IMR-90 (cell line): Measurements from ENCODE around the gene COA1. TPM values are rescaled to one million over a fixed set of nuclear protein-coding genes. Genes with fewer than 3 reads are reported as not detected.

Experiments
- ATAC-seq: fragments of 200-7000 bp; cut with Tn5 transposase; 2 replicates; pipeline ENCODE4 v1.9.1; 2020; ENCODE audit warnings: low read depth, mild to moderate bottlenecking, moderate library complexity
- BruUV-seq: library from RNA; stranded (reverse); fragments of 400-500 nt; replicated peaks from 2 replicates; lab custom pipeline; 2021; lab: Mats Ljungman, UMichigan
- CTCF ChIA-PET: fragments of 300-600 bp; formaldehyde crosslinking; extraction: SDS; loops from one replicate; lab custom pipeline; 2021; ENCODE audit warnings: antibody characterized with exemption; lab: Yijun Ruan, JAX
- POLR2A ChIA-PET: fragments of 300-600 bp; sonication (Branson Sonifier 250); formaldehyde crosslinking; loops from one replicate; lab custom pipeline; 2022; ENCODE audit warnings: antibody characterized with exemption; ENCODE audit not compliant: unreplicated experiment; lab: Charles Lee
- DNase-seq: peaks from one replicate; pipeline ENCODE4 v3.0.0; 2013
- H2AFZ ChIP-seq: replicated peaks from 2 replicates; pipeline ENCODE3; 2013; ENCODE audit warnings: low read length, mild to moderate bottlenecking; ENCODE audit not compliant: poor library complexity
- H2AK5ac ChIP-seq: 2 replicates; pipeline ENCODE4 v1.6.1; 2013; ENCODE audit warnings: low read depth, low read length, inconsistent platforms
- H2AK9ac ChIP-seq: replicated peaks from 2 replicates; pipeline ENCODE3; 2013; ENCODE audit warnings: mild to moderate bottlenecking, low read depth, low read length, moderate library complexity; ENCODE audit not compliant: poor library complexity
- H2BK120ac ChIP-seq: 2 replicates; pipeline ENCODE4 v1.6.1; 2013; ENCODE audit warnings: low read depth, low read length, inconsistent platforms
- H2BK15ac ChIP-seq: 3 replicates; pipeline ENCODE4 v1.6.1; 2013; ENCODE audit warnings: low read depth, low read length, inconsistent platforms
- H2BK20ac ChIP-seq: 2 replicates; pipeline ENCODE4 v1.6.1; 2013; ENCODE audit warnings: low read depth, mild to moderate bottlenecking, inconsistent platforms, low read length, moderate library complexity
- H2BK5ac ChIP-seq: 2 replicates; pipeline ENCODE4 v1.6.1; 2013; ENCODE audit warnings: mild to moderate bottlenecking, low read depth, low read length, inconsistent platforms; ENCODE audit not compliant: poor library complexity, severe bottlenecking
- H3K14ac ChIP-seq: replicated peaks from 2 replicates; pipeline ENCODE4 v1.6.1; 2013; ENCODE audit warnings: low read depth, low read length, inconsistent platforms
- H3K18ac ChIP-seq: 2 replicates; pipeline ENCODE4 v1.6.1; 2013; ENCODE audit warnings: low read depth, low read length, control low read depth
- H3K23ac ChIP-seq: 2 replicates; pipeline ENCODE4 v1.6.1; 2013; ENCODE audit warnings: low read depth, low read length, inconsistent platforms
- H3K27ac ChIP-seq: 2 replicates; pipeline ENCODE4 v1.5.1; 2013; ENCODE audit warnings: mild to moderate bottlenecking, control low read depth, low read length; ENCODE audit not compliant: insufficient read depth
- H3K27me3 ChIP-seq: 2 replicates; pipeline ENCODE4 v1.6.1; 2013; ENCODE audit warnings: low read length; ENCODE audit not compliant: control insufficient read depth, insufficient read depth
- H3K36me3 ChIP-seq: 2 replicates; pipeline ENCODE4 v1.6.1; 2013; ENCODE audit warnings: low read length, mixed read lengths; ENCODE audit not compliant: control insufficient read depth, insufficient read depth
- H3K4ac ChIP-seq: 2 replicates; pipeline ENCODE4 v1.6.1; 2013; ENCODE audit warnings: low read depth, low read length, inconsistent platforms
- H3K4me1 ChIP-seq: 2 replicates; pipeline ENCODE4 v1.6.1; 2013; ENCODE audit warnings: low read length, mixed read lengths; ENCODE audit not compliant: control insufficient read depth, insufficient read depth
- H3K4me2 ChIP-seq: 2 replicates; pipeline ENCODE4 v1.6.1; 2013; ENCODE audit warnings: low read depth, mild to moderate bottlenecking, control low read depth, low read length, moderate library complexity
- H3K4me3 ChIP-seq: 2 replicates; pipeline ENCODE4 v1.5.1; 2013; ENCODE audit warnings: low read depth, mild to moderate bottlenecking, control low read depth, low read length, moderate library complexity; ENCODE audit not compliant: insufficient read depth
- H3K56ac ChIP-seq: 2 replicates; pipeline ENCODE4 v1.6.1; 2013; ENCODE audit warnings: low read length, inconsistent platforms; ENCODE audit not compliant: insufficient read depth; ENCODE audit errors: extremely low read depth
- H3K79me1 ChIP-seq, 2 experiments: 2 replicates each; pipeline ENCODE4 v1.6.1; 2013; ENCODE audit warnings: low read length in 2 of 2, inconsistent platforms in 1 of 2, low read depth in 1 of 2
- H3K9ac ChIP-seq: 2 replicates; pipeline ENCODE4 v1.6.1; 2013; ENCODE audit warnings: low read depth, low read length, control low read depth
- H3K9me1 ChIP-seq: 2 replicates; pipeline ENCODE4 v1.6.1; 2013; ENCODE audit warnings: low read length, inconsistent platforms; ENCODE audit not compliant: insufficient read depth
- H3K9me3 ChIP-seq: 2 replicates; pipeline ENCODE4 v1.6.1; 2013; ENCODE audit warnings: low read length; ENCODE audit not compliant: control insufficient read depth, insufficient read depth
- H4K20me1 ChIP-seq: 2 replicates; pipeline ENCODE4 v1.6.1; 2013; ENCODE audit warnings: low read length, inconsistent platforms; ENCODE audit not compliant: insufficient read depth
- H4K5ac ChIP-seq: 2 replicates; pipeline ENCODE4 v1.6.1; 2013; ENCODE audit warnings: mild to moderate bottlenecking, low read depth, low read length, control low read depth
- H4K8ac ChIP-seq, 2 experiments: 2 replicates each; pipeline ENCODE4 v1.6.1; 2013; ENCODE audit warnings: low read depth in 2 of 2, low read length in 2 of 2, control low read depth in 1 of 2, inconsistent platforms in 1 of 2
- H4K91ac ChIP-seq: 2 replicates; pipeline ENCODE4 v1.6.1; 2013; ENCODE audit warnings: low read depth, low read length, inconsistent platforms; ENCODE audit not compliant: insufficient read depth
- BHLHE40 ChIP-seq: fragments of 150-350 bp; IDR thresholded peaks from 2 replicates; pipeline ENCODE4 v1.6.1; 2016; ENCODE audit warnings: mild to moderate bottlenecking, low read depth, low read length
- CEBPB ChIP-seq: IDR thresholded peaks from 2 replicates; pipeline ENCODE4 v1.6.1; 2012; ENCODE audit warnings: low read depth, low read length, improper control_type of control experiment
- CHD1 ChIP-seq: IDR thresholded peaks from 2 replicates; pipeline ENCODE4 v1.6.1; 2012; ENCODE audit warnings: low read depth, low read length, improper control_type of control experiment
- ELK1 ChIP-seq: fragments of 150-350 bp; IDR thresholded peaks from 2 replicates; pipeline ENCODE4 v1.6.1; 2016; ENCODE audit warnings: low read depth, mild to moderate bottlenecking, low read length, moderate library complexity, borderline replicate concordance
- FOS ChIP-seq: fragments of 150-350 bp; IDR thresholded peaks from 2 replicates; pipeline ENCODE4 v1.6.1; 2016; ENCODE audit warnings: low read depth, low read length
- MAFK ChIP-seq: IDR thresholded peaks from 2 replicates; pipeline ENCODE4 v1.6.1; 2012; ENCODE audit warnings: low read depth, low read length, improper control_type of control experiment
- MAZ ChIP-seq: IDR thresholded peaks from 2 replicates; pipeline ENCODE4 v1.6.1; 2012; ENCODE audit warnings: low read depth, mild to moderate bottlenecking, low read length, improper control_type of control experiment, moderate library complexity, borderline replicate concordance
- MXI1 ChIP-seq: IDR thresholded peaks from 2 replicates; pipeline ENCODE4 v1.6.1; 2012; ENCODE audit warnings: low read depth, mild to moderate bottlenecking, low read length, moderate library complexity, borderline replicate concordance
- NFE2L2 ChIP-seq: fragments of 150-350 bp; IDR thresholded peaks from 2 replicates; pipeline ENCODE4 v1.6.1; 2016; ENCODE audit warnings: low read depth, mild to moderate bottlenecking, low read length
- POLR2A ChIP-seq: IDR thresholded peaks from 2 replicates; pipeline ENCODE4 v1.6.1; 2012; ENCODE audit warnings: mild to moderate bottlenecking, low read depth, low read length
- RAD21 ChIP-seq: IDR thresholded peaks from 2 replicates; pipeline ENCODE4 v1.6.1; 2012; ENCODE audit warnings: low read length, improper control_type of control experiment
- RCOR1 ChIP-seq: IDR thresholded peaks from 2 replicates; pipeline ENCODE4 v1.6.1; 2012; ENCODE audit warnings: mild to moderate bottlenecking, low read length, improper control_type of control experiment; ENCODE audit not compliant: insufficient replicate concordance
- RFX5 ChIP-seq: IDR thresholded peaks from 2 replicates; pipeline ENCODE4 v1.8.0; 2012; ENCODE audit warnings: low read depth, mild to moderate bottlenecking, low read length, moderate library complexity
- SMC3 ChIP-seq: fragments of 150-350 bp; IDR thresholded peaks from 2 replicates; pipeline ENCODE4 v1.6.1; 2016; ENCODE audit warnings: low read depth, mild to moderate bottlenecking, antibody characterized with exemption, low read length, moderate library complexity
- USF2 ChIP-seq: fragments of 150-350 bp; IDR thresholded peaks from 2 replicates; pipeline ENCODE4 v1.6.1; 2017; ENCODE audit warnings: mild to moderate bottlenecking, antibody characterized with exemption, low read length, low read depth
- WGBS, 2 experiments: methylation state at CpG; one replicate each; pipeline versions ENCODE4 v1.1.5 to v1.1.7; 2013; ENCODE audit warnings: missing lambda C conversion rate in 2 of 2; ENCODE audit not compliant: insufficient read length in 1 of 2; ENCODE audit errors: extremely low coverage in 2 of 2; 5-methylcytosine and 5-hydroxymethylcytosine counted together
- dilution Hi-C: fragments of 300-500 bp; cut with HindIII; formaldehyde crosslinking; loops from one replicate; pipeline ENCODE4 v1.14.3; 2018; ENCODE audit warnings: low sequenced_read_pairs; ENCODE audit not compliant: unreplicated experiment
- in situ Hi-C: fragments of 300-500 bp; cut with MboI; formaldehyde crosslinking; loops from 3 replicates; pipeline ENCODE4 v1.14.3; 2019; ENCODE audit warnings: low sequenced_read_pairs, inconsistent platforms, mixed read lengths
- intact Hi-C: fragments of 100-400 bp; cut with micrococcal nuclease; formaldehyde crosslinking; loops from 2 replicates; pipeline ENCODE4 v1.10.0; 2022
- polyA plus RNA-seq, 3 experiments: library from polyadenylated mRNA; depleted of rRNA; stranded (reverse); fragments of >200 nt; gene quantifications; 2 replicates each; pipeline ENCODE4 v1.2.3, GENCODE V29; 2012; ENCODE audit warnings: low replicate concordance in 1 of 3
- total RNA-seq: library from RNA; depleted of rRNA; stranded (reverse); fragments of >200 nt; gene quantifications from 2 replicates; pipeline ENCODE4 v1.2.3, GENCODE V29; 2012
- TF ChIP-seq, protein P1 (sequence below): conservative IDR thresholded peaks from 2 replicates; pipeline ENCODE4 v1.5.1; 2012; ENCODE audit warnings: mild to moderate bottlenecking, low read depth, low read length, improper control_type of control experiment

Gene COA1
- total and polyA plus RNA-seq, 2 of the 4 experiments (the other 2 are of a cell fraction) = 34.2 to 59.5 TPM

- Histone ChIP-seq H2BK20ac (peak overlapping the region; percentile 76), H2BK15ac (peak overlapping the region; percentile 86; the same call in 2 of the 3 replicates), H3K9me1 (peaks cover 22% of the 10 kb centered on the region), H3K56ac (no peak overlapping the region), H3K9me3 (no peaks in the 10 kb centered on the region), H3K4ac (peak overlapping the region; percentile 56), H2BK5ac (peak overlapping the region; percentile 56), H3K4me2 (no peak overlapping the region), H3K23ac (peak overlapping the region; percentile 78; the same call in 1 of the 2 replicates), H4K5ac (no peak overlapping the region), H3K18ac (peak overlapping the region; percentile 62; the same call in 1 of the 2 replicates), H2AK5ac (peak overlapping the region; percentile 86), H3K4me1 (peaks cover 26% of the 10 kb centered on the region), H4K91ac (no peak overlapping the region; the same call in 1 of the 2 replicates), H2BK120ac (peak overlapping the region; percentile 80), H3K36me3 (peaks cover 2% of the 10 kb centered on the region; the same call in 1 of the 2 replicates), H3K14ac (0 out of 2 replicates have a peak overlapping the region, but pooled peaks have one; percentile 41), H2AK9ac (peak overlapping the region; percentile 33), H3K4me3 (no peak overlapping the region), H3K27me3 (no peaks in the 10 kb centered on the region), H3K79me1 (peaks cover 38 to 68% of the 10 kb centered on the region in 2 experiments), H4K20me1 (no peaks in the 10 kb centered on the region), H2AFZ (no peak overlapping the region), H3K9ac (no peak overlapping the region), H3K27ac (no peak overlapping the region), H4K8ac (peak overlapping the region in 1 of 2 experiments; percentile 54; a peak in 1 of 4 replicates)
- ATAC-seq (no peak), DNase-seq (no peak)
- intact Hi-C loops (no loop called here), in situ Hi-C loops (no loop called here), dilution Hi-C loops (no loop called here)
- CTCF ChIA-PET = no interaction called here
- TF ChIP-seq RFX5 (no peak), RAD21 (no peak), POLR2A (no peak), MXI1 (no peak), MAFK (no peak), CEBPB (no peak), BHLHE40 (no peak), ELK1 (no peak), USF2 (no peak), RCOR1 (no peak), SMC3 (no peak), FOS (no peak), CHD1 (no peak), NFE2L2 (no peak), MAZ (no peak)
- TF ChIP-seq, protein P1, sequence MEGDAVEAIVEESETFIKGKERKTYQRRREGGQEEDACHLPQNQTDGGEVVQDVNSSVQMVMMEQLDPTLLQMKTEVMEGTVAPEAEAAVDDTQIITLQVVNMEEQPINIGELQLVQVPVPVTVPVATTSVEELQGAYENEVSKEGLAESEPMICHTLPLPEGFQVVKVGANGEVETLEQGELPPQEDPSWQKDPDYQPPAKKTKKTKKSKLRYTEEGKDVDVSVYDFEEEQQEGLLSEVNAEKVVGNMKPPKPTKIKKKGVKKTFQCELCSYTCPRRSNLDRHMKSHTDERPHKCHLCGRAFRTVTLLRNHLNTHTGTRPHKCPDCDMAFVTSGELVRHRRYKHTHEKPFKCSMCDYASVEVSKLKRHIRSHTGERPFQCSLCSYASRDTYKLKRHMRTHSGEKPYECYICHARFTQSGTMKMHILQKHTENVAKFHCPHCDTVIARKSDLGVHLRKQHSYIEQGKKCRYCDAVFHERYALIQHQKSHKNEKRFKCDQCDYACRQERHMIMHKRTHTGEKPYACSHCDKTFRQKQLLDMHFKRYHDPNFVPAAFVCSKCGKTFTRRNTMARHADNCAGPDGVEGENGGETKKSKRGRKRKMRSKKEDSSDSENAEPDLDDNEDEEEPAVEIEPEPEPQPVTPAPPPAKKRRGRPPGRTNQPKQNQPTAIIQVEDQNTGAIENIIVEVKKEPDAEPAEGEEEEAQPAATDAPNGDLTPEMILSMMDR = no peak
- BruUV-seq = no TSS peak
- no CpG with 5 or more reads among the region's 3 CpGs for WGBS, 2 experiments
- POLR2A ChIA-PET = no interaction called here
These were observed 73.7 kb downstream of the COA1 start for GRCh38 chr7:43655584-43655983.
